SKM-1 (cell line): ENCODE results near the gene PROKR2.

ENCODE experiments used
- DNase-seq: peaks from one replicate; lab custom pipeline; 2025; ENCODE audit not compliant: unreplicated experiment; lab: John Stamatoyannopoulos, UW

The PROKR2 gene

GRCh38 chr20:5316188-5317158 lies at the start of gene PROKR2:
TSS of gene PROKR2 (minus strand) at chr20:5316954. CDS start at chr20:5314369, 2,585 bp downstream.
- no peak for DNase-seq

DNA sequence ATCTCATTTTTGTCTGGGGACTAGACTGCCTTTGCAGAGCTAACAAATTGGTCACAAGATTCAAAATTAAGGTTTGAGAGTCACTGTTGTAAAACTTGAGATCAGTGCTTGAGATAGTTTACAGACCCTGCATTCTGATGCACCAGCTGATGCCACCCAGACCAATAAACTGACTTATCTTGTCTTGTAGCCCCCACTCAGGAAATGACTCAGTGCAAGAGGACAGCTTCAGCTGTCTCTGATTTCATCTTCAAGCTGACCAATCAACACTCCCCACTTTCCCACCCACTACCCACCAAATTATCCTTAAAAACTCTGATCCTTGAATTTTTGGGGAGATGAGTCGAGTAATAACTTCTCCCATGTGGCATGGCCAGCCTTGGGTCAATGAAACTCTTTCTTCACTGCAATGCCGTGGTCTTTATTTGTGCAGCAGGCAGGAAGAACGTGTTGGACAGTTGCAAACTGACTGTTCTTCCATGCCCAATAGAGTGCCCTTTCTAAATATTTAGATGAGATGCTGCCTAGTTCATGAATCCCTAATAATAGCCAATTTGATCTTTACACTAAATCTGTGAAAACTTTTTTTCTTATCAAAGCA lies 48.3 kb upstream of the PROKR2 start:
- DNase-seq = no peak

- DNase-seq = no peak
Observed at GRCh38 chr20:5364136-5364821, 47.5 kb upstream of the PROKR2 start.

DNA sequence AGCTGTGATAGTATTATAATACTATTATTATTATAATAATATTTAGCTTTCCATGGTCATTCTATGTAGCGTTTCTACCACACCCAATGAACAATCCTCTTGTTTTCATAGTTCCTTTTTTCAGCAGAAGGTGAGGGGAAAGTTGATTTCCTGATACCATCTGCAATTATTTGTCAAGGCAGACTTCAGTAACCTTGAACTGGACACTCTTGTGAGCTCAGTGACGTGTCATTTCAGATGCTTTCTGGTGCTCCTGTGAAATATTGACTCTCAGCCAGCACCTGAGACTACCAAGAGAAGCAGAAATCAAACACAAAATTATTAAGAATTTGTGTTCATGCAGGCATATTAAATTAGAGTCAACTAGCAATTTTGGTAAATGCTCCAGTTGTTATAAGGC lies 46.0 kb upstream of the PROKR2 start:
- DNase-seq = no peak

DNA sequence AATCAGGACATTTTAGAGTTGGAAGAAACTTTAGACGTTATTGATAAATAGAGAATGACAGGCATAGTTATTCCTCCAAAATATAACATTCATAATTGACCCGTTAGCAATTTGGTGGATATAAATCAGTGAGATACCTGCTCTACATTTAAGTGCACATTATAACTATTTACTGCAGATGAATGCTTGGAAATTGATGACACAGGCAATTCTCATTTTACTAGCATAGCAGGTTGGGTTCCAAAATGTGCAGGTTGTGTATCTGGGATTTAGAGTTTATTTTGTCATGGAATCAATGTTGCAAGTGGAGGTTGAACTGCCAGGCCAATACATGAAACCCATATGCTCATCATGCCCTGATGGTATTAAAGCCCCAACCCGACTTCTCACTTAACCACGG lies 44.4 kb upstream of the PROKR2 start:
- no peak for DNase-seq

GRCh38 chr20:5357946-5358345 lies 41.2 kb upstream of the PROKR2 start:
- DNase-seq = peak; percentile 14

DNA sequence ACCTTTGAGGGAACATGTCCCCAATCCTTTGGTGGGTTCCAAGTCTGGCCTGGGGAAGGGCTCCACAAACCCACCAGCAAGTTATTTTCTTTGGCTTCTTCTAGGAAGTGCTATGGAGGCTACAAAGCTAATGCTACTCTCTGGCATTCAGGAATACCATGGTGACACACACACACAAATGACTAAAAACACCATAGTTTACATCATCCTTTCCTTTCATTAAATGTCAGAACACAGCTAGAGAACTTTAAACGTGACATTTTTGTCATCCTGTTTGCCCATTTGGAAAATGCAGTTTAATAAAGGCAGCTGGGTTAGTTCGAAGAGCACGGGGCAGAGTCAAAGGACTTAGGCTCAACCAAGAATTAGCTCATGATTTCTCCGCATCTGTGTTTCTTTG lies 40.2 kb upstream of the PROKR2 start:
- no peak for DNase-seq

DNA sequence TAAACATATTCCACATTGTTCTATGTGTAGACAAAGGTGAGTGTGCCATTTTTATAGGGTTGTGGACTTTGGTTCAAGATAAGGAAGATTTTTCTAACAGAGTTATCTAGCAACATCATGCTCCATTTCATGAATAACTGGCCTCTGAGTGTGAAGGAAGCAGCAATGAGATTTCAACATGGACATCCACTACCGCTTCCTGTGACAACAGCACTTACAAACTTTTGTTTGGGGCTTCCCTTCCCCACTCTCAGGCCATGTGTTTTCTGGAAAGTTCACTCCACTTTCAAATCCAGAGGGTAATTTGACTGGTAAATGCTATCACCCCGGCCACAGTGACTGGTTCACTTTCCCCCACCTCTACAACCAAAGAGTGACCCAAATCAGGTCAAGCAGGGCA lies 38.1 kb upstream of the PROKR2 start:
- DNase-seq = no peak

- DNase-seq = no peak
Observed at GRCh38 chr20:5353624-5354496, 37.1 kb upstream of the PROKR2 start.

GRCh38 chr20:5349448-5349847 lies 32.7 kb upstream of the PROKR2 start:
- no peak for DNase-seq

GRCh38 chr20:5342021-5342420 lies 25.3 kb upstream of the PROKR2 start:
- DNase-seq = no peak

DNA sequence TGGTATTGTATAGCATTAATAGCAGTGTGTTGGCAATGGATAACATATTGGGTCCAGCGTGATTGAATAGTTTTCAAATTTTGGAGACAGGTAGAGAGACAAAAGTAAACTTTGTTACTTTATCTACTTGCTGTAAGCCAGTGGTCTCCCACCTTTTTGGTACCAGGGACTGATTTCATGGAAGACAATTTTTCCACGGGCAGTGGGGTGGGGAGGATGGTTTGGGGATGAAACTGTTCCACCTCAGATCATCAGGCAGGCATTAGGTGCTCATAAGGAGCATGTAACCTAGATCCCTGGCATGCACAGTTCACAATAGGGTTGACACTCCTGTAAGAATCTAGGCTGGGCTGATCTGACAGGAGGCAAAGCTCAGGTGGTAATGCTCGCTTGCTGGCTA lies 14.6 kb upstream of the PROKR2 start:
- no peak for DNase-seq

GRCh38 chr20:5328268-5328667 lies 11.5 kb upstream of the PROKR2 start:
- no peak for DNase-seq

DNA sequence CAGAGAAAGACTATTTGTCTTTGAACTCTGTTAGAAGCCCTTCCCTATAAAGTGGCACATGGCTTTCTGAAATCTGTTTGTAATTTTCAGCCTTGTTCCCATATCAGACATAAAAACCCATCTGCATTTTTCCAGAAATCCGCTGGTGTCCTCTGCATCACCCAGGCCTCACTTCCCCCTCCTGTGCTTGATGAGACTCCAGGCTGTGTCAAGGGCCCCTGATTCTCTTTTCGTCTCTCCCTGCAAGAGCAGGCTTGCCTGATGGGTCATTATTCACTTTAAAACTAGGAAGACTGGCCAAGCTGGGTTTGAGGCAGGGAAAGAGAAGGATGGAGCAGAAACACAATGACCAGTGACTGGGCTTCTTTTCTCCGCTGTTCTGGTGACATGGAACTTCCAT lies 10.6 kb upstream of the PROKR2 start:
- DNase-seq = no peak

GRCh38 chr20:5315807-5316187 lies 957 bp downstream of the PROKR2 start:
- DNase-seq = no peak

- no peak for DNase-seq
Observed at GRCh38 chr20:5313916-5314315, 2.8 kb downstream of the PROKR2 start.

GRCh38 chr20:5312518-5312917 lies 4.2 kb downstream of the PROKR2 start:
- no peak for DNase-seq

DNA sequence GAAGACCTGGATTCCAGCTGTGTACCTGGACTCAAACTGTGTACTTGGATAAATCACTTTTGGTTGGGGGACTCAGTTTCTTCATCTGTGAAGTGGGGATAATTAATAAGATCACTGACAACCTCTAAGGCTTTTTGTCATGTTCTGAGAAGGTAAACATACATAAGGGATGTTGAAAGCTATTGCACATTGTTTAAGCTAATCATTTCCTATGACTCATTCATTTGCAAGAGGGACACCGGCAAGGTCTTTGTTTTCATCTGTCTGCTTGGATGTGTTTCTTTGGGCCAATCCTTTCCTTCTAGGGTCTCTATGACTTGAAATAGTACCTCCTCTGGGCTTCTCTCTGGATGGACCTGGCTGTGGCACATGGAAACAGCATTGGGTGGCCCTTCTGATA lies 6.8 kb downstream of the PROKR2 start:
- DNase-seq = no peak

DNA sequence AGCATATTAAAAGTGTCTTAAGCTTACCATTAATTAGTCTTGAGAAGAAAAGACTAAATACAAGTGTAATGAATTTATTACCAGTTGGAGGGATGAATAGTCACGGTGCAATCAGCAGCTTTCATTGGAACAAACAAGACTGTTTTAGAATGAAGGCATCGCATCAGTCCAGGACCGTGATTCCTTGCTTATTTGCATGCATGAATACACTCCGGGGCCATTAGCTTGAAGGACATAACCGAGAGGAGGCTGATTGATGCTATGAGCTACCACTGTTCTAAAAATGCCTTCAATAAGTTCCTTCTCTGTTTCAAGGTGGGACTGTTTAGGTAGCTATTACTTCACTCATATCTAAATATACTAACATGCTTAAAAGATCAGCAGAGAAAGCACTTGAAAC lies 17.9 kb downstream of the PROKR2 start:
- DNase-seq = no peak

GRCh38 chr20:5297280-5298004 lies 19.3 kb downstream of the PROKR2 start:
- no peak for DNase-seq
